Prostate gland (tissue), 2 donors: ENCODE data around the gene TMA7.

ENCODE experiments used
- CTCF ChIP-seq, 4 experiments: fragments of 200-600 bp in 2 of 4; fragments of 450-650 bp in 2 of 4; sonication (generic) in 2 of 4; IDR thresholded peaks; 1 replicate in 3 of 4; 2 replicates in 1 of 4; pipeline ENCODE4 v1.5.1; 2016 to 2019; ENCODE audit warnings: antibody characterized with exemption in 4 of 4, mild to moderate bottlenecking in 2 of 4, moderate library complexity in 2 of 4
- POLR2A ChIP-seq: fragments of 450-650 bp; IDR thresholded peaks from one replicate; pipeline ENCODE4 v1.6.1; 2016; ENCODE audit warnings: antibody characterized with exemption, mild to moderate bottlenecking

GRCh38 chr3:48415251-48415953, 24.7 kb upstream of the TMA7 start:
- TF ChIP-seq CTCF (IDR thresholded peaks at IDR 0.05): no peak
- TF ChIP-seq POLR2A: no peak
